Mesodermal cell (in vitro differentiated cells): Measurements from ENCODE around the gene GNAQ.

Experiments
- H3K27ac ChIP-seq: 2 replicates; pipeline ENCODE4 v1.7.0; 2013; ENCODE audit warnings: mild to moderate bottlenecking, low read depth, low read length, moderate library complexity; ENCODE audit not compliant: severe bottlenecking
- H3K36me3 ChIP-seq: 2 replicates; pipeline ENCODE4 v1.7.1; 2013; ENCODE audit warnings: mild to moderate bottlenecking, low read length, moderate library complexity; ENCODE audit not compliant: control insufficient read depth, insufficient read depth
- H3K4me1 ChIP-seq: one replicate; pipeline ENCODE4 v1.7.1; 2013; ENCODE audit warnings: mild to moderate bottlenecking, low read length; ENCODE audit not compliant: insufficient read depth, control insufficient read depth, poor library complexity, severe bottlenecking
- H3K4me3 ChIP-seq: 2 replicates; pipeline ENCODE4 v1.7.0; 2013; ENCODE audit warnings: low read length, control low read depth, mild to moderate bottlenecking; ENCODE audit not compliant: insufficient read depth, poor library complexity, severe bottlenecking; ENCODE audit errors: extremely low read depth
- H3K9me3 ChIP-seq: 2 replicates; pipeline ENCODE4 v1.7.1; 2013; ENCODE audit warnings: mild to moderate bottlenecking, low read length, moderate library complexity; ENCODE audit not compliant: control insufficient read depth
- WGBS, 2 experiments: methylation state at CpG; one replicate each; pipeline ENCODE4 v1.1.5; 2013; ENCODE audit warnings: missing lambda C conversion rate in 2 of 2; ENCODE audit not compliant: insufficient coverage in 2 of 2; 5-methylcytosine and 5-hydroxymethylcytosine counted together

GNAQ gene

DNA sequence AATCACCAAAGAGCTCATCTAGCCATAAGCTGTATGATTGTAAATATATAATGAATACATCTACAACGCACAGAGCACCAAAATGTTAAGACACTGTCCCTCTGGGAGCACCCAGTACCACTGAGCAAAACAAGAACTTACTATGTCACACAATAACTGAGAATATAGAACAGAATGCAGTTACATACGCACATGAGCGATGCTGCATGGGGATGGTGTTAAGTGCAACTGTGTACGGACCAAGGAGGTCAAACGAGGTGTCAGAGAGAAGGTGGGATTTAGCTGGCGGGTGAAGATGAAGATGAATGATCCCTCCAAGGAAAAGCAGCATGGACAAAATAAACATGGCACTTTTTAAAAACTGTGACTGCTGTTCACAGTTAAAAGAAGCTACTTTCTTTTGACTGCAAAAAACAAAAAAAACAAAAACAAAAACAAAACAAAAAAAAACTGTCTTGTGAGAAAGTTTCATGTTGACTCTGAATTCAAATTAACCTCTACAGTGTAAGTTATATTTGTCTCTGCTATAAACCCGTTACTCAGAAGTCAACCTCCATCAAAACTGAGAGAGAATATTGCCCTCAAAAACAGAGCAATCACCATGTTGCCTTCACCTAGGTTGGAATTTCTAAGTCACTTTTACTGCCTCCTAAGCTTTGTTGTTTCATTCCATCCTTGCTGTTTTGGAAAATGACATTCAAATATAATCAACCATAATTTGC is 213.9 kb downstream of the GNAQ start:
- Histone ChIP-seq H3K36me3 (peaks cover 18% of the 10 kb centered on the region), H3K9me3 (no peaks in the 10 kb centered on the region), H3K4me1 (no peaks in the 10 kb centered on the region), H3K4me3 (no peak overlapping the region), H3K27ac (no peak overlapping the region)
- WGBS, 2 experiments, result 84 to 97% methylated on average over 4 to 5 of the region's 7 CpGs

GRCh38 chr9:77816641-77817341 is 214.8 kb downstream of the GNAQ start:
- no peak overlapping the region for H3K4me3 ChIP-seq
- no peaks in the 10 kb centered on the region for H3K4me1 ChIP-seq
- H3K27ac ChIP-seq, result no peak overlapping the region
- peaks cover 20% of the 10 kb centered on the region for H3K36me3 ChIP-seq
- no peaks in the 10 kb centered on the region for H3K9me3 ChIP-seq
- WGBS, 2 experiments, result 100% methylated on average over 1 to 4 of the region's 6 CpGs

- Histone ChIP-seq H3K36me3 (peaks cover 21% of the 10 kb centered on the region), H3K4me1 (no peaks in the 10 kb centered on the region), H3K4me3 (no peak overlapping the region), H3K27ac (no peak overlapping the region), H3K9me3 (no peaks in the 10 kb centered on the region)
- no CpG with 5 or more reads among the region's 2 CpGs for whole genome bisulfite sequencing, 2 experiments
Observed at GRCh38 chr9:77815260-77815659, 216.4 kb downstream of the GNAQ start.

DNA sequence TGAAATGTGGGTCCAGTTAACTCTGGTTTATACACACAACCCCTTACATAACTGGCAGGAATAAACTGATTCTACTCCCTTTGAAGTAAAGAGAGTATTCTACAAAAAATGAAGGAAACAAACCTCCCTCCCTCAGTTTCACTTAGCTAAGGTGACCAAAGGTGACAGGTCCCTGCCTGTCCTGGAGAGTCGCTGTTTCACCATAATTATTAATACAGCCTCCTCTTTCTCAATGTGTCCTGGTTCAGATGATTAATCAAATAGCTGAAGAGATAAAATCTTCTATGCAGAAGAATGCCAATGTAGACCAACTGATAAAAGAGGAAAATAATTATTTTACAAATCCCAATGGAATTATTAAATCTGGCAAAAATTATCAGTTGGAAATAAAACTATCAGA is 219.8 kb downstream of the GNAQ start:
- peaks cover 25% of the 10 kb centered on the region for H3K4me1 ChIP-seq
- no peak overlapping the region for H3K4me3 ChIP-seq
- H3K9me3 ChIP-seq, result no peaks in the 10 kb centered on the region
- whole genome bisulfite sequencing, 2 experiments, result no CpG with 5 or more reads among the region's 1 CpG
- H3K36me3 ChIP-seq, result peaks cover 21% of the 10 kb centered on the region
- no peak overlapping the region for H3K27ac ChIP-seq

- Histone ChIP-seq H3K9me3 (no peaks in the 10 kb centered on the region), H3K36me3 (peaks cover 24% of the 10 kb centered on the region), H3K27ac (no peak overlapping the region), H3K4me1 (peaks cover 28% of the 10 kb centered on the region), H3K4me3 (no peak overlapping the region)
- WGBS, 2 experiments, result 93 to 100% methylated on average over 1 to 2 of the region's 4 CpGs
Observed at GRCh38 chr9:77810637-77811119, 220.9 kb downstream of the GNAQ start.

- WGBS, 2 experiments, result no CpG with 5 or more reads among the region's 1 CpG
- H3K4me1 ChIP-seq, result peaks cover 28% of the 10 kb centered on the region
- H3K9me3 ChIP-seq, result no peaks in the 10 kb centered on the region
- peaks cover 24% of the 10 kb centered on the region for H3K36me3 ChIP-seq
- H3K4me3 ChIP-seq, result no peak overlapping the region
- no peak overlapping the region for H3K27ac ChIP-seq
Observed at GRCh38 chr9:77810047-77810446, 221.6 kb downstream of the GNAQ start.

DNA sequence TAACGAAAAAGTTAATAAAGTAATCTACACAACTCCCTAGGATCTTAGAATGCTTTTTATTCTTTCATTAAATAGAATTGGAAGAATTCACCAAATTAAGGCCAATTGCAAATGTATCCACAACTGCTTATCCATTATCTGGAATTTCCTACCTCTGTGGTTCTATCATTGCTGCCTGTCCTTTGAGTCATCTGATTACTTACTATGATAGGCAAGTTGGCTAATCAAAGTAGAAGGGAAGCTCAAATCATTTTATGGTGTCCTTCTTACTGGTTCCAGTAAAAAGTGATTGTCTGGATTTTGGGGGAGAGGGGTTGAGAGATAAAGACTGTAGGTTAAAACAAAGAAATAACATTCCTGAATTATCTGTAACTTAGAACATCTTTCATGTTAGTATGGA is 222.1 kb downstream of the GNAQ start:
- WGBS, 2 experiments, result no CpG with 5 or more reads among the region's 1 CpG

GRCh38 chr9:77808751-77809081 is 222.9 kb downstream of the GNAQ start:
- Histone ChIP-seq H3K27ac (peak overlapping the region; percentile 68), H3K9me3 (no peaks in the 10 kb centered on the region), H3K4me1 (peaks cover 28% of the 10 kb centered on the region), H3K4me3 (no peak overlapping the region), H3K36me3 (peaks cover 14% of the 10 kb centered on the region)
- no CpG with 5 or more reads among the region's 2 CpGs for WGBS, 2 experiments

More for the DNA sequence above, 222.1 kb downstream of the GNAQ start:
- Histone ChIP-seq H3K9me3 (no peaks in the 10 kb centered on the region), H3K36me3 (peaks cover 22% of the 10 kb centered on the region), H3K27ac (no peak overlapping the region), H3K4me1 (peaks cover 28% of the 10 kb centered on the region), H3K4me3 (no peak overlapping the region)

GRCh38 chr9:77807846-77808750 is 223.5 kb downstream of the GNAQ start:
- Histone ChIP-seq H3K4me1 (peaks cover 28% of the 10 kb centered on the region), H3K27ac (peak overlapping the region; percentile 68), H3K9me3 (no peaks in the 10 kb centered on the region), H3K36me3 (peaks cover 7% of the 10 kb centered on the region), H3K4me3 (no peak overlapping the region)
- 67 to 90% methylated on average over 2 to 3 of the region's 6 CpGs for WGBS, 2 experiments

GRCh38 chr9:77807281-77807683 is 224.3 kb downstream of the GNAQ start:
- peaks cover 7% of the 10 kb centered on the region for H3K36me3 ChIP-seq
- H3K4me1 ChIP-seq, result peaks cover 28% of the 10 kb centered on the region
- H3K9me3 ChIP-seq, result no peaks in the 10 kb centered on the region
- H3K27ac ChIP-seq, result peak overlapping the region; percentile 68
- H3K4me3 ChIP-seq, result no peak overlapping the region
- 80 to 86% methylated on average over 1 to 2 of the region's 2 CpGs for WGBS, 2 experiments
